Gastrocnemius medialis (tissue), 4 donors: ENCODE measurements around the gene ESRRG. TPM values are rescaled to one million over a fixed set of nuclear protein-coding genes. Genes with fewer than 3 reads are reported as not detected.

ENCODE experiments used
- ATAC-seq, 2 donors: fragments of 150-250 bp; one replicate each; pipeline ENCODE4 v1.9.1; 2016
- DNase-seq, 2 donors: peaks; one replicate each; pipeline ENCODE4 v3.0.0-alpha.2; 2019
- H3K27ac ChIP-seq, 4 donors: fragments of 200-600 bp; sonication (generic); 1 replicate in 1 of 4; 2 replicates in 3 of 4; pipeline ENCODE4 v1.5.1; 2016 to 2018; ENCODE audit warnings: mild to moderate bottlenecking in 2 of 4, moderate library complexity in 1 of 4
- H3K27me3 ChIP-seq, 3 donors: fragments of 200-600 bp; sonication (generic) in 2 of 3; 1 replicate in 1 of 3; 2 replicates in 2 of 3; pipeline versions ENCODE4 v1.5.1 to v1.6.0; 2016 to 2019; ENCODE audit warnings: mild to moderate bottlenecking in 1 of 3, moderate library complexity in 1 of 3
- H3K36me3 ChIP-seq, 2 donors: fragments of 200-600 bp; sonication (generic) in 1 of 2; one replicate each; pipeline ENCODE4 v1.5.1; 2017 to 2018
- H3K4me1 ChIP-seq, 2 donors: fragments of 200-600 bp; sonication (generic) in 1 of 2; one replicate each; pipeline ENCODE4 v1.5.1; 2016 to 2017; ENCODE audit warnings: mild to moderate bottlenecking in 2 of 2
- H3K4me3 ChIP-seq, 4 donors: fragments of 200-600 bp; sonication (generic) in 3 of 4; 1 replicate in 1 of 4; 2 replicates in 3 of 4; pipeline ENCODE4 v1.5.1; 2016 to 2019; ENCODE audit warnings: mild to moderate bottlenecking in 2 of 4
- H3K9me3 ChIP-seq, 3 donors: fragments of 200-600 bp; sonication (generic) in 2 of 3; 1 replicate in 1 of 3; 2 replicates in 2 of 3; pipeline ENCODE4 v1.5.1; 2016 to 2019
- CTCF ChIP-seq, 5 experiments: fragments of 450-650 bp in 3 of 5; fragments of 200-600 bp in 2 of 5; sonication (generic) in 2 of 5; IDR thresholded peaks in 4 of 5; conservative IDR thresholded peaks in 1 of 5; 1 replicate in 4 of 5; 2 replicates in 1 of 5; pipeline ENCODE4 v1.5.1; 2016 to 2019; ENCODE audit warnings: antibody characterized with exemption in 5 of 5, mild to moderate bottlenecking in 3 of 5, moderate library complexity in 3 of 5
- POLR2A ChIP-seq, 2 donors: fragments of 450-650 bp; IDR thresholded peaks; one replicate each; pipeline ENCODE4 v1.6.1; 2017; ENCODE audit warnings: antibody characterized with exemption in 2 of 2, mild to moderate bottlenecking in 2 of 2, moderate library complexity in 2 of 2
- in situ Hi-C, 4 donors: fragments of 200-750 bp; cut with MboI; loops; one replicate each; pipeline versions ENCODE4 v1.15.0 to v1.8.0; 2017; ENCODE audit warnings: low sequenced_read_pairs in 4 of 4
- intact Hi-C: fragments of 100-400 bp; cut with DNase I; formaldehyde crosslinking; loops from one replicate; pipeline ENCODE4 v1.15.1; 2023; ENCODE audit warnings: low total_unique reads
- total RNA-seq, 4 donors: library from RNA; depleted of rRNA; stranded (reverse); fragments of >200 nt; gene quantifications; one replicate each; pipeline versions ENCODE4 v1.1.0 to v1.2.3, GENCODE V29; 2016

The ESRRG gene
- total RNA-seq, 4 donors from 2014 or later: 1.8 to 18.7 (median 2.4) TPM

- in situ Hi-C loops: no loop called here
- H3K9me3 ChIP-seq: no peaks in the 10 kb centered on the region
Observed at GRCh38 chr1:216653001-216653400, 70.2 kb downstream of the ESRRG start.

GRCh38 chr1:216651826-216652418 lies 71.3 kb downstream of the ESRRG start:
- Histone ChIP-seq H3K36me3 (no peaks in the 10 kb centered on the region), H3K27me3 (no peaks in the 10 kb centered on the region), H3K27ac (no peak overlapping the region), H3K4me3 (no peak overlapping the region), H3K9me3 (no peaks in the 10 kb centered on the region), H3K4me1 (no peaks in the 10 kb centered on the region)
- intact Hi-C loops (no loop called here), in situ Hi-C loops (no loop called here)
- ATAC-seq: no peak
- DNase-seq: no peak
- no peak for TF ChIP-seq POLR2A (IDR thresholded peaks at IDR 0.05)

More at GRCh38 chr1:216653001-216653400, 70.2 kb downstream of the ESRRG start:
- Histone ChIP-seq H3K4me3 (no peak overlapping the region), H3K36me3 (no peaks in the 10 kb centered on the region), H3K27me3 (no peaks in the 10 kb centered on the region), H3K4me1 (no peaks in the 10 kb centered on the region), H3K27ac (no peak overlapping the region)
- TF ChIP-seq POLR2A (IDR thresholded peaks at IDR 0.05) (no peak), CTCF (IDR thresholded peaks at IDR 0.05 in 4 of 5, conservative IDR thresholded peaks at IDR 0.05 in 1 of 5) (no peak)
- intact Hi-C loops: no loop called here
- no peak for ATAC-seq
- DNase-seq: no peak

GRCh38 chr1:216643176-216643575 lies 80.1 kb downstream of the ESRRG start:
- Histone ChIP-seq H3K27ac (no peak overlapping the region), H3K27me3 (no peaks in the 10 kb centered on the region), H3K4me3 (no peak overlapping the region), H3K36me3 (no peaks in the 10 kb centered on the region), H3K9me3 (no peaks in the 10 kb centered on the region), H3K4me1 (peaks cover 0 to 14% of the 10 kb centered on the region in 2 donors)
- ATAC-seq (no peak), DNase-seq (no peak)
- in situ Hi-C loops (no loop called here), intact Hi-C loops (no loop called here)
- TF ChIP-seq POLR2A (IDR thresholded peaks at IDR 0.05) (no peak), CTCF (IDR thresholded peaks at IDR 0.05 in 4 of 5, conservative IDR thresholded peaks at IDR 0.05 in 1 of 5) (no peak)

DNA sequence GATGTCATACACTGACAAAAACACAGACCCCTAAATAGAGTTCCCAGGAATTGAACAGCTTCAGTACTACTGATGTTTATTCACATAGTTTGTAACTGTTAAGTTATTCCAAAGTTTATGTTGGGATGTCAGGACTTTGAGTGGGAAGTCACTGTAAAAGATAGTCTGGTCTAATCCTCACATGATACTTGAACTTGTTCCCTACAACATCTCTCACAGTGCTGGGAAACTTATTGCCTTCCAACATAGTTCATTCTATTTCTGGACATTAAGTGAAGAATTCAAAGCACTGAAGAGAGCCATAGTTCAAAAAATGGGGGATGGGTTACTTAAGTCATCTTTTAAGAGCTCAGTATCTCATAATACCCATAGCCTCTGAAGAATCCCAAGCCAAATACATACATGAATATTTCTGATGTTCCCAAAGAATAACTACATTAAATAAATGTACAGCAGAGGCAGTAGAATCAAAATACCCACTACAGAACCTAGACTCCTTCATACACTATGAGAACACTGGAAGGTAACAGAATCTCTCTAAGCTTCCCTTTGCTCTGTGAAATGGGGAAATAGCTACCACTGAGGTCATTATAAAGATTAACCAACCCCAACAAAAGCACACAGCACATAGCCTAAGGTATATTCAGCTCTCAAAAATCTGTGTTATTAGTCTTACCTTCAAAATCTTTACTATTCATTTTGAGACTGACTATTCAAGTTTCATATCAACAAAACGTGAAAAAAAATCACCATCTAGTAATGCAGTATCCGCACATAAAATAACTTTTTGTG lies 81.4 kb downstream of the ESRRG start:
- H3K27ac ChIP-seq: no peak overlapping the region
- no peak overlapping the region for H3K4me3 ChIP-seq
- no peaks in the 10 kb centered on the region for H3K27me3 ChIP-seq
- H3K36me3 ChIP-seq: no peaks in the 10 kb centered on the region
- DNase-seq: no peak
- H3K9me3 ChIP-seq: no peaks in the 10 kb centered on the region
- intact Hi-C loops (no loop called here), in situ Hi-C loops (no loop called here)
- TF ChIP-seq POLR2A (IDR thresholded peaks at IDR 0.05) (no peak), CTCF (IDR thresholded peaks at IDR 0.05 in 4 of 5, conservative IDR thresholded peaks at IDR 0.05 in 1 of 5) (no peak)
- no peak for ATAC-seq
- H3K4me1 ChIP-seq: peaks cover 0 to 14% of the 10 kb centered on the region in 2 donors

DNA sequence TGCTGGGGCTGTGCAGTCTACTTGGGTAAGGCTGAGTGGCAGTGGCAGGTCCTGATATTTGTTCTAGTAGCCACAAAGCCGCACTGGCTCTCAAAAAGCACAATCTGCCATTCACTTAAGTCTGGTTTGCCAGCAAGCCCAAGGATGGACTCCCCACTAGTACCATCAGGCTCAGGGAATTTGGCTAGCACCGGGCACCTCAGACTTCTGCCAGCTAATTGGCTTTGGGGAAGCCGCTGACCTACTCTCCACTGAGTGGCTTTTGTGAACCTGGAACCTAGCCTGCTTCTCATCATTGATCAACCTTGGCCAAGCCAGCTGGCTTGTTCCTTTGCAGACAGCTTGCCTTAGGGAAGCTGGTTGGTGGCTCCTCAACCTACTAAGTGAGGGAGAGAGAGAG lies 83.1 kb downstream of the ESRRG start:
- TF ChIP-seq CTCF (IDR thresholded peaks at IDR 0.05 in 4 of 5, conservative IDR thresholded peaks at IDR 0.05 in 1 of 5): no peak
- no peak for TF ChIP-seq POLR2A (IDR thresholded peaks at IDR 0.05)
- no peak overlapping the region for H3K27ac ChIP-seq
- no peak for DNase-seq
- peaks cover 0 to 10% of the 10 kb centered on the region in 2 donors for H3K4me1 ChIP-seq
- no peak overlapping the region for H3K4me3 ChIP-seq
- H3K27me3 ChIP-seq: no peaks in the 10 kb centered on the region
- no peak for ATAC-seq
- no peaks in the 10 kb centered on the region for H3K36me3 ChIP-seq
- intact Hi-C loops: no loop called here
- no peaks in the 10 kb centered on the region for H3K9me3 ChIP-seq
- in situ Hi-C loops: no loop called here
